Endothelial cell of umbilical vein (primary cell): Measurements from ENCODE around the gene GRK5. TPM values are rescaled to one million over a fixed set of nuclear protein-coding genes. Genes with fewer than 3 reads are reported as not detected.

Experiments used
- BruUV-seq: library from RNA; stranded (reverse); fragments of 400-500 nt; replicated peaks from 2 replicates; lab custom pipeline; 2021; lab: Mats Ljungman, UMichigan
- CTCF ChIA-PET: fragments of 300-600, 350-600 bp; sonication (Branson Sonifier 250); formaldehyde crosslinking; loops from one replicate; lab custom pipeline; 2021; ENCODE audit warnings: antibody characterized with exemption, inconsistent platforms; lab: Charles Lee
- POLR2A ChIA-PET: fragments of 300-600, 350-600 bp; sonication (Branson Sonifier 250); formaldehyde crosslinking; loops from one replicate; lab custom pipeline; 2021; ENCODE audit warnings: antibody characterized with exemption, inconsistent platforms; lab: Charles Lee
- DNase-seq: peaks from one replicate; pipeline ENCODE4 v3.0.0-alpha.2; 2011; ENCODE audit warnings: low read depth, low spot score
- FAIRE-seq: peaks from 2 replicates; lab custom pipeline; 2011; peaks lifted over from hg19 to GRCh38; lab: Jason Lieb, UNC
- H2AFZ ChIP-seq: 2 replicates; pipeline ENCODE4 v1.6.0; 2012; ENCODE audit warnings: low read depth, low read length, control low read depth, inconsistent platforms
- H3K27ac ChIP-seq: 2 replicates; pipeline ENCODE4 v1.5.1; 2011; ENCODE audit warnings: low read depth, mild to moderate bottlenecking, control low read depth, low read length, moderate library complexity; ENCODE audit not compliant: insufficient read depth
- H3K27me3 ChIP-seq, 2 experiments: 2 replicates each; pipeline versions ENCODE4 v1.6.0 to v1.6.1; 2011; ENCODE audit warnings: low read length in 2 of 2, mixed read lengths in 1 of 2; ENCODE audit not compliant: control insufficient read depth in 2 of 2, insufficient read depth in 2 of 2
- H3K36me3 ChIP-seq, 2 experiments: 2 replicates in 1 of 2; 3 replicates in 1 of 2; pipeline ENCODE4 v1.5.1; 2011; ENCODE audit warnings: low read length in 2 of 2, mild to moderate bottlenecking in 1 of 2, moderate library complexity in 1 of 2; ENCODE audit not compliant: control insufficient read depth in 2 of 2, insufficient read depth in 2 of 2; ENCODE audit errors: extremely low read depth in 1 of 2
- H3K4me1 ChIP-seq: 3 replicates; pipeline ENCODE4 v1.5.1; 2011; ENCODE audit warnings: mild to moderate bottlenecking, low read length; ENCODE audit not compliant: control insufficient read depth, insufficient read depth; ENCODE audit errors: extremely low read depth
- H3K4me2 ChIP-seq: 2 replicates; pipeline ENCODE4 v1.6.1; 2011; ENCODE audit warnings: low read length, control low read depth, mixed read lengths; ENCODE audit not compliant: insufficient read depth
- H3K4me3 ChIP-seq, 3 experiments: fragments of 200-600 bp in 1 of 3; sonication (generic), shearing (Covaris generic) in 1 of 3; replicated peaks in 1 of 3; 2 replicates each; pipeline ENCODE4 v1.5.1; 2011 to 2016; ENCODE audit warnings: control low read depth in 3 of 3, low read length in 3 of 3, mild to moderate bottlenecking in 2 of 3, inconsistent platforms in 1 of 3, low read depth in 1 of 3, moderate library complexity in 1 of 3; ENCODE audit not compliant: insufficient read depth in 1 of 3
- H3K79me2 ChIP-seq: 2 replicates; pipeline ENCODE4 v1.6.0; 2012; ENCODE audit warnings: low read length, inconsistent platforms; ENCODE audit not compliant: control insufficient read depth, insufficient read depth
- H3K9ac ChIP-seq: replicated peaks from 2 replicates; pipeline ENCODE3; 2011; ENCODE audit warnings: low read length, control low read depth; ENCODE audit not compliant: insufficient read depth; ENCODE audit errors: extremely low read depth
- H3K9me1 ChIP-seq: replicated peaks from 3 replicates; pipeline ENCODE4 v1.6.0; 2011; ENCODE audit warnings: mild to moderate bottlenecking, low read length; ENCODE audit not compliant: control insufficient read depth, insufficient read depth; ENCODE audit errors: extremely low read depth
- H3K9me3 ChIP-seq: replicated peaks from 2 replicates; pipeline ENCODE4 v1.5.1; 2012; ENCODE audit warnings: low read length, inconsistent platforms; ENCODE audit not compliant: control insufficient read depth, insufficient read depth
- H4K20me1 ChIP-seq: replicated peaks from 2 replicates; pipeline ENCODE3; 2011; ENCODE audit warnings: mild to moderate bottlenecking, low read length; ENCODE audit not compliant: control insufficient read depth, insufficient read depth; ENCODE audit errors: extremely low read depth
- JUN ChIP-seq: IDR thresholded peaks from 2 replicates; pipeline ENCODE4 v1.6.1; 2011; ENCODE audit warnings: borderline replicate concordance, low read depth; ENCODE audit not compliant: insufficient read length, insufficient read depth
- MYC ChIP-seq: IDR thresholded peaks from one replicate; pipeline ENCODE4 v1.6.1; 2011; ENCODE audit warnings: mild to moderate bottlenecking, low read depth, low read length
- POLR2A ChIP-seq: IDR thresholded peaks from 2 replicates; pipeline ENCODE4 v1.6.1; 2012; ENCODE audit warnings: low read depth, mild to moderate bottlenecking, control low read depth, low read length
- dilution Hi-C: fragments of 300-500 bp; cut with MboI; formaldehyde crosslinking; loops from one replicate; pipeline ENCODE4 v1.15.0; 2019; ENCODE audit warnings: low sequenced_read_pairs; ENCODE audit not compliant: extremely low pct_ligation_motif_present
- intact Hi-C: fragments of 100-400 bp; cut with micrococcal nuclease; formaldehyde crosslinking; loops from one replicate; pipeline ENCODE4 v1.10.0; 2022
- polyA plus RNA-seq, 4 experiments: library from polyadenylated mRNA; depleted of rRNA in 3 of 4; stranded (reverse) in 3 of 4; unstranded in 1 of 4; fragments of >200 nt; gene quantifications; 2 replicates each; pipeline versions ENCODE4 v1.2.1 to v1.2.3, GENCODE V29; 2011 to 2012; ENCODE audit warnings: missing spikeins in 1 of 4
- total RNA-seq: library from RNA; stranded (reverse); gene quantifications from 2 replicates; pipeline ENCODE4 v1.2.3, GENCODE V29; 2021
- TF ChIP-seq, protein P1 (sequence below): IDR thresholded peaks from 2 replicates; pipeline ENCODE4 v1.6.1; 2011; ENCODE audit not compliant: insufficient read depth, insufficient read length
- TF ChIP-seq, protein P2 (sequence below), 2 donors: IDR thresholded peaks; 1 replicate in 1 of 2; 2 replicates in 1 of 2; pipeline ENCODE4 v1.5.1; 2011; ENCODE audit warnings: low read length in 2 of 2, mild to moderate bottlenecking in 2 of 2, moderate library complexity in 2 of 2, control low read depth in 1 of 2, inconsistent platforms in 1 of 2, low read depth in 1 of 2; ENCODE audit not compliant: insufficient read depth in 1 of 2; ENCODE audit errors: extremely low read depth in 1 of 2

Gene GRK5
- total and polyA plus RNA-seq, 2 donors (not counting 3 experiments of a cell fraction or from before 2014, with no cell fraction given): 13.1 to 29.5 TPM

DNA sequence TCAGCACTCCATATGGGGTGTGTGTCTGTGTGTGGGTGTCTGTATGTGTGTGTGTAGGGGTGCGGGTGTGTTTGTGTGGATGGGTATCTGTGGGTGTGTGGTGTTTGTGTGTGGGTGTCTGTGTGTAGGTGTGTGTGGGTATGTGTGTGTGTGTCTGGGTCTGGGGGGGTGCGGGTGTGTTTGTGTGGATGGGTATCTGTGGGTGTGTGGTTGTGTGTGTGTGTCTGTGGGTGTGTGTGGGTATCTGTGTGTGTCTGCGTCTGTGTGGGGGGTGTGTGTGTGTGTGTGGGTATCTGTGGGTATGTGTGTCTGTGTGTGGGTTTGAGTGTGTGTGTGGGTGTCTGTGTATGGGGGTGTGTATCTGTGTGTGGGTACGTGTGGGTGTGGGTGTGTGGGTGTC is 186.5 kb downstream of the GRK5 start:
- DNase-seq (no peak), FAIRE-seq (no peak)
- no peak for TF ChIP-seq JUN
- TF ChIP-seq, protein P1, sequence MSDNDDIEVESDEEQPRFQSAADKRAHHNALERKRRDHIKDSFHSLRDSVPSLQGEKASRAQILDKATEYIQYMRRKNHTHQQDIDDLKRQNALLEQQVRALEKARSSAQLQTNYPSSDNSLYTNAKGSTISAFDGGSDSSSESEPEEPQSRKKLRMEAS: no peak
- TF ChIP-seq MYC: no peak
- TF ChIP-seq POLR2A: no peak
- no TSS peak for BruUV-seq
- H3K79me2 ChIP-seq: no peaks in the 10 kb centered on the region
- H3K9me3 ChIP-seq: no peaks in the 10 kb centered on the region
- H3K9me1 ChIP-seq: no peaks in the 10 kb centered on the region
- no peak overlapping the region for H3K9ac ChIP-seq
- H3K4me1 ChIP-seq: peaks cover 8% of the 10 kb centered on the region
- no peak overlapping the region for H3K27ac ChIP-seq
- peaks cover 0 to 7% of the 10 kb centered on the region in 2 experiments for H3K36me3 ChIP-seq
- intact Hi-C loops: no loop called here
- ChIA-PET POLR2A (no interaction called here), CTCF (interaction anchor here (1.5 kb wide), 1 partner anchor 194 kb away, joined by 3 read pairs; no protein-coding TSS in a partner anchor)
- no peak overlapping the region for H2AFZ ChIP-seq
- no peaks in the 10 kb centered on the region for H4K20me1 ChIP-seq
- dilution Hi-C loops: no loop called here
- H3K4me3 ChIP-seq: no peak overlapping the region
- no peaks in the 10 kb centered on the region for H3K27me3 ChIP-seq
- no peak overlapping the region for H3K4me2 ChIP-seq

DNA sequence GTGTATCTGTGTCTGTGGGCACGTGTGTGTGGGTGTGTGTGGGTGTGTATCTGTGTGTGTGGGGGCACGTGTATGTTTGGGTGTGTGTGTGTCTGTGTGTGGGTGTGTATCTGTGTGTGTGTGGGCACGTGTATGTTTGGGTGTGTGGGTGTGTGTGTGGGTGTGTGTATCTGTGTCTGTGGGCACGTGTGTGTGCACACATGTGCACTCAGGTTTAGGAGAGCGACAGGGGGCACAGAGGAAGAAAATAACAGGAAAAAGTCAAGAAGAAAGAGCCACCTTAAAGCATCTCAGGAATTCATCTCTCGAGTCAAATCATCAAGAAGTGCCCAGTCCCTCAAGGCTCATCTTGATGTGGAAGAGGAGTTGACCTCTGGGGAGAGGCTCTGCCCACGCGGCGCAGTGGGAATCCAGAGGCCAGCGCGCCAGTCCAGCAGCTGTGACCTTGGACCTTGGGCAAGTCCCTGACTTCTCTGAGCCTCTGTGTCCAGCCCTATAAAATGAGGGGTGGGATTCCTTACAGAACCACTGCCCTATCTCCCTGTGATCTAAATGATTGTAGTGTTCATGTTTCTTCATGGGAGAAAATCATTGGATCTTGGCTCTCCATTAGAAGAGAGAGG is 187.4 kb downstream of the GRK5 start:
- H3K9me1 ChIP-seq: no peaks in the 10 kb centered on the region
- BruUV-seq: no TSS peak
- CTCF ChIA-PET: interaction anchor here (1.0 to 1.6 kb wide), 4 partner anchors 12 to 56 kb away, joined by 3 to 5 read pairs (median 4); no protein-coding TSS in a partner anchor
- H3K4me1 ChIP-seq: peaks cover 8% of the 10 kb centered on the region
- DNase-seq (no peak), FAIRE-seq (no peak)
- H3K79me2 ChIP-seq: no peaks in the 10 kb centered on the region
- H3K27ac ChIP-seq: no peak overlapping the region
- H2AFZ ChIP-seq: no peak overlapping the region
- no peak overlapping the region for H3K4me3 ChIP-seq
- H3K27me3 ChIP-seq: no peaks in the 10 kb centered on the region
- H3K9ac ChIP-seq: no peak overlapping the region
- no peak overlapping the region for H3K4me2 ChIP-seq
- POLR2A ChIA-PET: no interaction called here
- TF ChIP-seq, protein P1: no peak
- TF ChIP-seq, protein P2, sequence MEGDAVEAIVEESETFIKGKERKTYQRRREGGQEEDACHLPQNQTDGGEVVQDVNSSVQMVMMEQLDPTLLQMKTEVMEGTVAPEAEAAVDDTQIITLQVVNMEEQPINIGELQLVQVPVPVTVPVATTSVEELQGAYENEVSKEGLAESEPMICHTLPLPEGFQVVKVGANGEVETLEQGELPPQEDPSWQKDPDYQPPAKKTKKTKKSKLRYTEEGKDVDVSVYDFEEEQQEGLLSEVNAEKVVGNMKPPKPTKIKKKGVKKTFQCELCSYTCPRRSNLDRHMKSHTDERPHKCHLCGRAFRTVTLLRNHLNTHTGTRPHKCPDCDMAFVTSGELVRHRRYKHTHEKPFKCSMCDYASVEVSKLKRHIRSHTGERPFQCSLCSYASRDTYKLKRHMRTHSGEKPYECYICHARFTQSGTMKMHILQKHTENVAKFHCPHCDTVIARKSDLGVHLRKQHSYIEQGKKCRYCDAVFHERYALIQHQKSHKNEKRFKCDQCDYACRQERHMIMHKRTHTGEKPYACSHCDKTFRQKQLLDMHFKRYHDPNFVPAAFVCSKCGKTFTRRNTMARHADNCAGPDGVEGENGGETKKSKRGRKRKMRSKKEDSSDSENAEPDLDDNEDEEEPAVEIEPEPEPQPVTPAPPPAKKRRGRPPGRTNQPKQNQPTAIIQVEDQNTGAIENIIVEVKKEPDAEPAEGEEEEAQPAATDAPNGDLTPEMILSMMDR (IDR thresholded peaks at IDR 0.05; ENCODE audit: extremely low read depth in 1 of 2, insufficient read depth in 1 of 2, low read depth in 1 of 2, low read length in 2 of 2): no peak
- TF ChIP-seq POLR2A: no peak
- H3K36me3 ChIP-seq: peaks cover 0 to 7% of the 10 kb centered on the region in 2 experiments
- intact Hi-C loops (no loop called here), dilution Hi-C loops (no loop called here)
- H3K9me3 ChIP-seq: no peaks in the 10 kb centered on the region
- no peaks in the 10 kb centered on the region for H4K20me1 ChIP-seq
